HG03108 (cell line): ENCODE measurements around the gene SERINC1.

Source experiments
- ATAC-seq: cut with Tn5 transposase; IDR thresholded peaks from one replicate; pipeline ENCODE4 v1.9.1; 2021; ENCODE audit warnings: moderate library complexity; ENCODE audit not compliant: unreplicated experiment

The SERINC1 gene

GRCh38 chr6:122438975-122439374, 32.6 kb downstream of the SERINC1 start:
- no peak for ATAC-seq

- ATAC-seq: no peak
These were observed 38.8 kb downstream of the SERINC1 start for GRCh38 chr6:122432816-122433215.

- ATAC-seq: no peak
These were observed 39.8 kb downstream of the SERINC1 start for GRCh38 chr6:122431780-122432179.

GRCh38 chr6:122429323-122429722, 42.3 kb downstream of the SERINC1 start:
- ATAC-seq: no peak

- no peak for ATAC-seq
These were observed 42.8 kb downstream of the SERINC1 start for GRCh38 chr6:122428781-122429180.

- no peak for ATAC-seq
These were observed 45.0 kb downstream of the SERINC1 start for GRCh38 chr6:122426597-122426996.

- no peak for ATAC-seq
These were observed 47.9 kb downstream of the SERINC1 start for GRCh38 chr6:122423734-122424133.

GRCh38 chr6:122422614-122423267, 48.9 kb downstream of the SERINC1 start:
- peak; percentile 69 for ATAC-seq

GRCh38 chr6:122422003-122422402, 49.6 kb downstream of the SERINC1 start:
- ATAC-seq: no peak

- ATAC-seq: no peak
These were observed 54.8 kb downstream of the SERINC1 start for GRCh38 chr6:122416825-122417224.

- no peak for ATAC-seq
These were observed 59.6 kb downstream of the SERINC1 start for GRCh38 chr6:122412001-122412400.

GRCh38 chr6:122408702-122409458, 62.7 kb downstream of the SERINC1 start:
- no peak for ATAC-seq

GRCh38 chr6:122408240-122408639, 63.4 kb downstream of the SERINC1 start:
- no peak for ATAC-seq

GRCh38 chr6:122407712-122408111, 63.9 kb downstream of the SERINC1 start:
- ATAC-seq: no peak

- ATAC-seq: no peak
These were observed 65.4 kb downstream of the SERINC1 start for GRCh38 chr6:122406187-122406586.

- ATAC-seq: no peak
These were observed 66.2 kb downstream of the SERINC1 start for GRCh38 chr6:122405417-122405816.

- ATAC-seq: no peak
These were observed 67.2 kb downstream of the SERINC1 start for GRCh38 chr6:122404444-122404843.

- no peak for ATAC-seq
These were observed 70.5 kb downstream of the SERINC1 start for GRCh38 chr6:122401104-122401503.

GRCh38 chr6:122400462-122401089, 71.0 kb downstream of the SERINC1 start:
- ATAC-seq: no peak

- no peak for ATAC-seq
These were observed 71.5 kb downstream of the SERINC1 start for GRCh38 chr6:122400121-122400450.

- ATAC-seq: peak; percentile 99
These were observed 72.1 kb downstream of the SERINC1 start, which contains the start of gene HSF2 for GRCh38 chr6:122399348-122400120. TSS of gene HSF2 (plus strand) at chr6:122399652. CDS start at chr6:122399738, 86 bp downstream.

- no peak for ATAC-seq
These were observed 72.6 kb downstream of the SERINC1 start for GRCh38 chr6:122399055-122399347.
